ENCODE results near the gene CCDC159. TPM values are rescaled to one million over a fixed set of nuclear protein-coding genes. Genes with fewer than 3 reads are reported as not detected.
"Not testable (repeated sequence)": the region's sequence is repeated elsewhere in the genome, so short reads cannot be mapped to it uniquely, and the experiment has no call there.

Gene CCDC159
- total RNA-seq, 5 donors from 2014 or later (not counting 1 experiment from before 2014, with no cell fraction given) = 59.7 to 81.8 (median 69.6) TPM

GRCh38 chr19:11324748-11325389 is 21.4 kb upstream of the CCDC159 start:
- Mint-ChIP-seq H3K9me3 (no peaks in the 10 kb centered on the region), H3K4me1 (peaks cover 13 to 19% (median 18%) of the 10 kb centered on the region in 3 donors), H3K27me3 (peaks cover 0 to 7% of the 10 kb centered on the region in 2 donors), H3K4me3 (no peak overlapping the region), H3K27ac (peak overlapping the region; percentile 78 to 83), H3K36me3 (peaks cover 15% of the 10 kb centered on the region)
- H3K4me1 ChIP-seq (ENCODE audit: control insufficient read depth in 1 of 2, extremely low read depth in 1 of 2, insufficient read depth in 2 of 2, low read length in 2 of 2) = peaks cover 2 to 12% of the 10 kb centered on the region in 2 experiments
- no peak overlapping the region for H3K4me3 ChIP-seq (ENCODE audit: control insufficient read depth in 1 of 2, extremely low read depth in 1 of 2, low read length in 1 of 2)
- no peaks in the 10 kb centered on the region for H3K9me3 ChIP-seq
- ATAC-seq (replicated peaks in 1 of 4) (no peak), DNase-seq (no peak)
- peaks cover 2 to 4% of the 10 kb centered on the region in 2 donors for H3K36me3 ChIP-seq (ENCODE audit: control insufficient read depth in 2 of 2, extremely low read depth in 1 of 2, insufficient read depth in 1 of 2, low read length in 1 of 2)
- ChIA-PET CTCF (interaction anchor here (0.5 to 1.0 kb wide), 3 partner anchors 8 to 75 kb away, joined by 3 read pairs; no protein-coding TSS in a partner anchor), POLR2A (interaction anchor here in 1 of 2 donors (0.5 kb wide), 1 partner anchor 45 kb away, joined by 12 read pairs; no protein-coding TSS in a partner anchor)
- peak overlapping the region; percentile 47 for H3K27ac ChIP-seq (ENCODE audit: low read length)
- 92% methylated on average over 14 of the region's 17 CpGs for WGBS (ENCODE audit: insufficient coverage)
- H3K27me3 ChIP-seq (replicated peaks in 1 of 2; ENCODE audit: control insufficient read depth in 2 of 2, extremely low read depth in 1 of 2, insufficient read depth in 2 of 2, low read length in 1 of 2) = peaks cover 0 to 12% of the 10 kb centered on the region in 2 experiments

GRCh38 chr19:11325544-11325943 is 20.8 kb upstream of the CCDC159 start:
- no peak for ATAC-seq (replicated peaks in 1 of 4)
- H3K4me3 Mint-ChIP-seq = no peak overlapping the region
- H3K27me3 Mint-ChIP-seq = peaks cover 0 to 7% of the 10 kb centered on the region in 2 donors
- H3K9me3 Mint-ChIP-seq = no peaks in the 10 kb centered on the region
- no peak overlapping the region for H3K27ac ChIP-seq (ENCODE audit: low read length)
- no peak overlapping the region for H3K27ac Mint-ChIP-seq
- peaks cover 0 to 6% of the 10 kb centered on the region in 2 experiments for H3K27me3 ChIP-seq (replicated peaks in 1 of 2; ENCODE audit: control insufficient read depth in 2 of 2, extremely low read depth in 1 of 2, insufficient read depth in 2 of 2, low read length in 1 of 2)
- POLR2A ChIA-PET = no interaction called here
- CTCF ChIA-PET = interaction anchor here in 1 of 2 donors (0.6 kb wide), 1 partner anchor 76 kb away, joined by 3 read pairs; no protein-coding TSS in a partner anchor
- H3K4me1 ChIP-seq (ENCODE audit: control insufficient read depth in 1 of 2, extremely low read depth in 1 of 2, insufficient read depth in 2 of 2, low read length in 2 of 2) = peaks cover 2 to 12% of the 10 kb centered on the region in 2 experiments
- H3K4me3 ChIP-seq (ENCODE audit: control insufficient read depth in 1 of 2, extremely low read depth in 1 of 2, low read length in 1 of 2) = no peak overlapping the region
- H3K36me3 ChIP-seq (ENCODE audit: control insufficient read depth in 2 of 2, extremely low read depth in 1 of 2, insufficient read depth in 1 of 2, low read length in 1 of 2) = peaks cover 4% of the 10 kb centered on the region in 2 donors
- DNase-seq = no peak
- WGBS (ENCODE audit: insufficient coverage) = 61% methylated on average over 2 of the region's 7 CpGs
- peaks cover 20% of the 10 kb centered on the region for H3K36me3 Mint-ChIP-seq
- no peaks in the 10 kb centered on the region for H3K9me3 ChIP-seq
- peaks cover 13 to 19% (median 18%) of the 10 kb centered on the region in 3 donors for H3K4me1 Mint-ChIP-seq

DNA sequence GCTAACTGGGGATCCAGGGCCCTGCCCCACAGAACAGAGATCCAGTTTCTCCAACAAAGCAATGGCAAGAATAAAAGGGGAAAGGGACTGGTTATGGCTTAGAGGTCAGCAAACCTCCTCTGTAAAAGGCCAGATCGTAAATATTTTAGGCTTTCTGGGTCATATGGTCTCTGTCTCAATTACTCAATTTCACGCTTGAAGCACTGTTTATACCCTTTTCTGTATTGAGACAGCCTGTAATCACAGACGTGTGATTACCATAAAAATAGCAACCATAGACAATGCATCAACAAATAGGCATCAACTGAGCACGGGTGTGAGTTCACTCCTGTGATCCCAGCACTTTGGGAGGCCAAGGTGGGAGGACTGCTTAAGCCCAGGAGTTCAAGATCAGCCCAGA is 16.2 kb upstream of the CCDC159 start:
- ATAC-seq (replicated peaks in 1 of 4) (no peak), DNase-seq (no peak)
- Mint-ChIP-seq H3K9me3 (no peaks in the 10 kb centered on the region), H3K4me3 (no peak overlapping the region), H3K36me3 (peaks cover 25% of the 10 kb centered on the region), H3K27ac (no peak overlapping the region), H3K27me3 (no peaks in the 10 kb centered on the region), H3K4me1 (no peaks in the 10 kb centered on the region)
- Histone ChIP-seq H3K27me3 (replicated peaks in 1 of 2; ENCODE audit: control insufficient read depth in 2 of 2, extremely low read depth in 1 of 2, insufficient read depth in 2 of 2, low read length in 1 of 2) (no peaks in the 10 kb centered on the region), H3K36me3 (ENCODE audit: control insufficient read depth in 2 of 2, extremely low read depth in 1 of 2, insufficient read depth in 1 of 2, low read length in 1 of 2) (peaks cover 4 to 11% of the 10 kb centered on the region in 2 donors), H3K27ac (ENCODE audit: low read length) (no peak overlapping the region), H3K4me3 (ENCODE audit: control insufficient read depth in 1 of 2, extremely low read depth in 1 of 2, low read length in 1 of 2) (no peak overlapping the region), H3K4me1 (ENCODE audit: control insufficient read depth in 1 of 2, extremely low read depth in 1 of 2, insufficient read depth in 2 of 2, low read length in 2 of 2) (no peaks in the 10 kb centered on the region), H3K9me3 (no peaks in the 10 kb centered on the region)
- ChIA-PET POLR2A (no interaction called here), CTCF (no interaction called here)
- 100% methylated on average over 2 of the region's 4 CpGs for WGBS (ENCODE audit: insufficient coverage)

GRCh38 chr19:11331502-11331901 is 14.8 kb upstream of the CCDC159 start:
- no peak overlapping the region for H3K27ac Mint-ChIP-seq
- CTCF ChIA-PET = no interaction called here
- WGBS (ENCODE audit: insufficient coverage) = 100% methylated on average over 3 of the region's 4 CpGs

DNA sequence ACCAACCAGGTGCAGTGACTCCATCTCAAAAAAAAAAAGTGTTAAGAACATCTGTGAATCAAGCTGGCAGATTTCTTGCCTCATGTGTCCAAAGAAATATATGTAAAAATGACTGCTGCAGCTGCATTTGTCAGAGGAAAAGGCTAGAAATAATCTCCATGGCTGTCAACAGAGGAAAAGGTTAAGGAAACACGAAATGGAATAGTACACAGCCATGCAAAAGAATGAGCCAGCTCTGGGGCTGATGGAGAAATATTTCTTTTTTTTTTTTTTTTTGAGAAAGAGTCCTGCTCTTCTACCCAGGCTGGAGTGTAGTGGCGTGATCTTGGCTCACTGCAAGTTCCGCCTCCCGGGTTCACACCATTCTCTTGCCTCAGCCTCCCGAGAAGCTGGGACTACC is 13.5 kb upstream of the CCDC159 start:
- Mint-ChIP-seq H3K27ac (no peak overlapping the region), H3K4me3 (no peak overlapping the region), H3K27me3 (no peaks in the 10 kb centered on the region), H3K9me3 (no peaks in the 10 kb centered on the region), H3K36me3 (peaks cover 35% of the 10 kb centered on the region), H3K4me1 (peaks cover 0 to 9% (median 9%) of the 10 kb centered on the region in 3 donors)
- Histone ChIP-seq H3K36me3 (ENCODE audit: control insufficient read depth in 2 of 2, extremely low read depth in 1 of 2, insufficient read depth in 1 of 2, low read length in 1 of 2) (peaks cover 0 to 18% of the 10 kb centered on the region in 2 donors), H3K9me3 (no peaks in the 10 kb centered on the region), H3K27me3 (replicated peaks in 1 of 2; ENCODE audit: control insufficient read depth in 2 of 2, extremely low read depth in 1 of 2, insufficient read depth in 2 of 2, low read length in 1 of 2) (no peaks in the 10 kb centered on the region), H3K4me3 (ENCODE audit: control insufficient read depth in 1 of 2, extremely low read depth in 1 of 2, low read length in 1 of 2) (no peak overlapping the region), H3K4me1 (ENCODE audit: control insufficient read depth in 1 of 2, extremely low read depth in 1 of 2, insufficient read depth in 2 of 2, low read length in 2 of 2) (peaks cover 0 to 9% of the 10 kb centered on the region in 2 experiments), H3K27ac (ENCODE audit: low read length) (no peak overlapping the region)
- POLR2A ChIA-PET = interaction anchor here in 1 of 2 donors (0.6 kb wide), 1 partner anchor 78 kb away, joined by 3 read pairs; no protein-coding TSS in a partner anchor
- CTCF ChIA-PET = interaction anchor here in 1 of 2 donors (0.7 kb wide), 2 partner anchors 8 to 41 kb away, joined by 3 to 4 read pairs; partner anchors contain the start of gene SWSAP1
- ATAC-seq (replicated peaks in 1 of 4) = no peak
- DNase-seq = no peak
- 100% methylated on average over 1 of the region's 5 CpGs for WGBS (ENCODE audit: insufficient coverage)

More at GRCh38 chr19:11331502-11331901, 14.8 kb upstream of the CCDC159 start:
- no peaks in the 10 kb centered on the region for H3K27me3 ChIP-seq (replicated peaks in 1 of 2; ENCODE audit: control insufficient read depth in 2 of 2, extremely low read depth in 1 of 2, insufficient read depth in 2 of 2, low read length in 1 of 2)
- POLR2A ChIA-PET = no interaction called here
- no peaks in the 10 kb centered on the region for H3K4me1 ChIP-seq (ENCODE audit: control insufficient read depth in 1 of 2, extremely low read depth in 1 of 2, insufficient read depth in 2 of 2, low read length in 2 of 2)
- no peak for DNase-seq
- no peak overlapping the region for H3K4me3 ChIP-seq (ENCODE audit: control insufficient read depth in 1 of 2, extremely low read depth in 1 of 2, low read length in 1 of 2)
- no peak overlapping the region for H3K4me3 Mint-ChIP-seq
- peaks cover 3 to 18% of the 10 kb centered on the region in 2 donors for H3K36me3 ChIP-seq (ENCODE audit: control insufficient read depth in 2 of 2, extremely low read depth in 1 of 2, insufficient read depth in 1 of 2, low read length in 1 of 2)
- peaks cover 38% of the 10 kb centered on the region for H3K36me3 Mint-ChIP-seq
- H3K9me3 ChIP-seq = no peaks in the 10 kb centered on the region
- H3K9me3 Mint-ChIP-seq = no peaks in the 10 kb centered on the region
- H3K4me1 Mint-ChIP-seq = no peaks in the 10 kb centered on the region
- no peak for ATAC-seq (replicated peaks in 1 of 4)
- H3K27ac ChIP-seq (ENCODE audit: low read length) = no peak overlapping the region
- no peaks in the 10 kb centered on the region for H3K27me3 Mint-ChIP-seq

DNA sequence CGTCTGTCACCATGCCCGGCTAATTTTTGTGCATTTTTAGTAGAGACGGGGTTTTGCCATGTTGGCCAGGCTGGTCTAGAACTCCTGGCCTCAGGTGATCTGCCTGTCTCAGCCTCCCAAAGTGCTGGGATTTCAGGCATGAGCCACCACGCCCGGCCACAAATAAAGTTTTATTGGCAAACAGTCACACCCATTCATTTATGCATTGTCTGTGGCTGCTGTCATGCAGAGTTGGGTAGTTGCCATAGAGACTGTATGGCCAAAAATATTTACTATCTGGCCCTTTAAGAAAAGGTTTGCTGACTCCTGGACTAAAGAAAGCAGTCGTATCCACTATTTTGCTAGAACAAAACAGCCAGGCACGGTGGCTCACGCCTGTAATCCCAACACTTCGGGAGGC is 12.5 kb upstream of the CCDC159 start:
- DNase-seq; H3K27ac Mint-ChIP-seq; H3K4me3 Mint-ChIP-seq; H3K9me3 ChIP-seq; CTCF ChIA-PET; POLR2A ChIA-PET; H3K27ac ChIP-seq (ENCODE audit: low read length); H3K27me3 Mint-ChIP-seq; H3K9me3 Mint-ChIP-seq; H3K4me3 ChIP-seq (ENCODE audit: control insufficient read depth in 1 of 2, extremely low read depth in 1 of 2, low read length in 1 of 2); H3K27me3 ChIP-seq (replicated peaks in 1 of 2; ENCODE audit: control insufficient read depth in 2 of 2, extremely low read depth in 1 of 2, insufficient read depth in 2 of 2, low read length in 1 of 2); ATAC-seq (replicated peaks in 1 of 4): not testable (repeated sequence)
- peaks cover 0 to 18% of the 10 kb centered on the region in 2 donors for H3K36me3 ChIP-seq (ENCODE audit: control insufficient read depth in 2 of 2, extremely low read depth in 1 of 2, insufficient read depth in 1 of 2, low read length in 1 of 2)
- Mint-ChIP-seq H3K36me3 (peaks cover 35% of the 10 kb centered on the region), H3K4me1 (peaks cover 5 to 17% (median 17%) of the 10 kb centered on the region in 3 donors)
- H3K4me1 ChIP-seq (ENCODE audit: control insufficient read depth in 1 of 2, extremely low read depth in 1 of 2, insufficient read depth in 2 of 2, low read length in 2 of 2) = peaks cover 0 to 20% of the 10 kb centered on the region in 2 experiments
- WGBS (ENCODE audit: insufficient coverage) = 90% methylated on average over 7 of the region's 9 CpGs

Data from T-cell (primary cell).